HEK293 (cell line): Measurements from ENCODE around the gene CAMK2D.
"Not testable (repeated sequence)": the region's sequence is repeated elsewhere in the genome, so short reads cannot be mapped to it uniquely, and the experiment has no call there.

ENCODE experiments used
- CTCF ChIP-seq: fragments of 450-650 bp; formaldehyde crosslinking; IDR thresholded peaks from 2 replicates; pipeline ENCODE4 v1.5.1; 2016; ENCODE audit warnings: missing biosample characterization, missing genetic modification characterization
- FEZF1 ChIP-seq: fragments of 450-650 bp; formaldehyde crosslinking; IDR thresholded peaks from 2 replicates; pipeline ENCODE4 v1.5.1; 2016; ENCODE audit warnings: missing biosample characterization, missing genetic modification characterization
- ZBTB21 ChIP-seq: fragments of 450-650 bp; formaldehyde crosslinking; IDR thresholded peaks from 2 replicates; pipeline ENCODE4 v1.5.1; 2017; ENCODE audit warnings: missing biosample characterization, missing genetic modification characterization
- ZBTB26 ChIP-seq: fragments of 450-650 bp; formaldehyde crosslinking; optimal IDR thresholded peaks from 2 replicates; pipeline ENCODE3; 2016; ENCODE audit warnings: missing biosample characterization, mild to moderate bottlenecking, missing genetic modification characterization
- ZIC2 ChIP-seq: fragments of 450-650 bp; formaldehyde crosslinking; IDR thresholded peaks from 2 replicates; pipeline ENCODE4 v1.5.1; 2016; ENCODE audit warnings: missing biosample characterization, missing genetic modification characterization

GRCh38 chr4:113763923-113764322 lies 2.4 kb upstream of the CAMK2D start:
- TF ChIP-seq ZIC2; FEZF1 (tag by site-specific recombination); ZBTB26; CTCF (tag by site-specific recombination); ZBTB21 (tag by site-specific recombination): not testable (repeated sequence)
